ENCODE data around the gene TPPP2. TPM values are rescaled to one million over a fixed set of nuclear protein-coding genes. Genes with fewer than 3 reads are reported as not detected.

TPPP2 gene
- total RNA-seq, 1 donor from 2014 or later = not detected

- no peak for DNase-seq (ENCODE audit: low read depth, low spot score)
Measured at GRCh38 chr14:21016413-21017190, 13.4 kb upstream of the TPPP2 start.

GRCh38 chr14:21017528-21018245, 12.3 kb upstream of the TPPP2 start:
- DNase-seq (ENCODE audit: low read depth, low spot score) = no peak

DNA sequence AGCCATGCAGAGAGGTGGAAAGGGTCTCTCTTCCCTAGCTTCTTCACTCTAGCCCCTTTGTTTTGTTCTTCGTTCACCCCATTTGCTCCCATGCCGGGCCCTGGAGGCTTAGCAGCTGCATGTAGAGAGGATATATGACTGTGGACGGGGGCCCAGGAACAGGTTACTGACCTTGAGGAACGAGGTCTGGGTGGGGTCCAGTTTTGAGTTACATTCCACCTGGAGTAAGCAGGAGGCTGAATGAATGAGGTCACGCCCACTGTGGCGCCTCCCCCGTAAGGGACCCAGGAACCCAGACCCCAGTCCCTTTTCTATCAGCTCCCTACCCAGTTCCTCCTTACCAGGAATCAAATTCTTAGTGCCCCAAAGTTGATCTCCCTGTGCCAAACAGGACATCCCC, 11.7 kb upstream of the TPPP2 start:
- no peak for DNase-seq (ENCODE audit: low read depth, low spot score)

DNA sequence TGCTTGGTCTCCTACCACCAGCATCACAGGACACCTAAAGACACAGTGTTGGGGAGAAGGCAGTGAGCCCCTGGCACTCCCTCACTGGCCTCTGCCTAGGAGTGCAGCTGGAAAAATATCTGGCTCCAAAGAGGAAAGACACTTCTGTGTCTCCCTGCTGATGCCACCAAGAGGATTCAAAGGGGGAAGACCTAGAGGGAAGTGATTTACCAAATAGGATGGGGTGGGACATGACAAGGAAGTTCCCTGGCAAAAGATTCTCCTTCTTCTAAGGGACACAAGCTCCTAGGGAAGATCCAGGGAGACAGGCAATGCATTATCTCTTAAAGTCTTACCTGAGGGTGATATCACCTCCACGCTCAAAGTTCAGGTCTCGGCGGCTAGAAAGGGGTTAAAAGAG, 11.2 kb upstream of the TPPP2 start:
- no peak for DNase-seq (ENCODE audit: low read depth, low spot score)

DNA sequence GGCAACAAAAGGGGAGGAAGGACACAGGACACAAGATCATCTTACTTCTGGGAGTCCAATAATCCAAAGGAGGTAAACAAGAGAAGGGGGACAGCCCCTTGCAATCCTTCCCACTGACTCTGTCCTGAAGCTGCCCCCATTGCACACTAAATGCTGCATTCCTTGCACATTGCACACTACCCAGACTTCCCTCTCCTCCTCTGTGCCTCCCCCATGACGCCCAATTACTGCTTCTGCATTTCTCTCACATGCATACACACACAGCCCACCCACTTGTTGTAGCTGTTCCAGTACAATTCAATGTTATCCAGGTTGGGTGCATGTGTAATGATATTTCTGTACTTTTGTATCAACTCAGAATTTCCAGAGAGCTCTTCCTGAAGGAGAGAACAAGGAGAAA, 10.7 kb upstream of the TPPP2 start:
- no peak for DNase-seq (ENCODE audit: low read depth, low spot score)

DNA sequence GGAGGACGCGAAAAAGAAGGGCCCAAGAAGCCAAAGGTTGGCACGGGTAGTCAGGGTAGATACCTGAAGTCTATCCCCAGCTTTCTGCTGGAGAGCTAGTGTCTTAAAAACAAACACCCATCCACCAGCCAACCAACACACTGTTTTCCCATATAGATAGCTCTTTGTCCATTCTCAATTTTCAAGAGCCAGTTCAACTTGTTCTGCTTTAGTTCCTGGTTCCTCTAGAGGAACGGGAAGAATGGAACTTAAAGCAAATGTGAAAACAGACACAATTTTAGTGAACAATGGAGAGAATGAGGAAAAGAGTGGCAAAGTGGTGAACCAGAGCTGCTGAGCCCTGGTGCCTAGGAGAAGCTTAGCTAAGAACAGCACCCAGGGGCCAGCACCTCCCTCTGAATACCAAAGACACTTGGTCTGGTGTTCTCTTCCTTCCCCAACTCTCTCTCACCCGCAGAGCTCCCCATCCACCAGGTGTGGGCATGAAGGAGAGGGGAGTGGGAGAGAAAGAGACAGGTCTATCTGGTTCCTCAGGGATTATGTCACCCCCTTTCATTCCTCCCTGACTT, 9.0 kb upstream of the TPPP2 start:
- DNase-seq (ENCODE audit: low read depth, low spot score) = no peak

- no peak for DNase-seq (ENCODE audit: low read depth, low spot score)
Measured at GRCh38 chr14:21022686-21023085, 7.3 kb upstream of the TPPP2 start.

DNA sequence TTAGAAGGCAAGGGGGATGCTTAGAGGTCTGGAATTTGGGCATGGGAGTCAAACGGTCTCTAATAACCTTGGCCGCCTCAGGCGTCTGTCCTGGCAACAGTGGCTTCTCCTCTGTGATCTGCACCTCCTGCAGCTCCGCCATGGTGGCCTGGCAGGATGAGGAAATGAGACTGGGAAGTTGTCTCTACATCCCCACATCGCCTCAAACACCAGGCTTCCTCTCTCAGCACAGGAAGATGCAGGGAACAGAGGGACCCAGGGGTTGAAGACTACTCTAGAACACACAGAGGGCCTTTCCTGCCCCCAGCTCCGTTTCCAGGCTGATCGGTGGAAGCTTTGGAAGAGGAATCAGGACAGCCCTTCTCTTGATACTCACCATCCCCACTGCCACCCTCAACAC, 6.8 kb upstream of the TPPP2 start:
- DNase-seq (ENCODE audit: low read depth, low spot score) = no peak

DNA sequence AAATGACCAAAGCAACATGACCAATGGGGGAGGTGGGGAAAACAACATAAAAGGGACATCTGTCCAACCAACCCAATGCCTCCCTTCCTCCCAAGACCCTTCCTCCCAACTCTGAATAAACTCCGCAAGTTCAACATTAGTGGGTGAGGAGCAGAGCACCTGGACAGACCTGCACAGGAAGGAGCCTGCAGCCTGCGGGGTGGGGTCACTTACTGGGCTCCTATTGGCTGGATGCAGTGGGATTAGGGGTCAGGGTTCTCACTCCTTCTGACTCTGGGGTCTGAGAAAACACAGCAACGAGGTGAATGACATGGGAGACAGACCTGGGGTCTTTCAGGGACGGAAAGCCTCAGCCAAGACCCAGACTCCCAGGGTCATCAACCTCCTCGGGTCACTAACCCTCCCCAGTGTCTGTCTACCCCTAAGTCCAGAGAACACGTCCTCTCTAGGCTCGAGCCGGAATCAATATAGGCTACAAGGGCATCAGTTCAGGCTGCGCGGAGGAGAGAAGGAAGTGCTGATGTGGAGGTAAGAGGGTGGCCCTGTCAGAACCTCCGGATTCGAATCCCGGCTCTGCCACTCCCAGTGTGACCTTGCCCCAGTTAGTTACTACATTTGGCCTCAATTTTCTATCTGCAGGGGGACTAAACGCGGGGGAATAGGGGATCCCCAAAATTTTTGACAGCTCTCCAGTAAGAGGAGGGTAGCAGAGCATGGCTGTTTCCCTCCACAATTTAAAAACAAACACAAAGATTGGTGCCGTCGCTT, 6.0 kb upstream of the TPPP2 start:
- DNase-seq (ENCODE audit: low read depth, low spot score) = no peak

DNA sequence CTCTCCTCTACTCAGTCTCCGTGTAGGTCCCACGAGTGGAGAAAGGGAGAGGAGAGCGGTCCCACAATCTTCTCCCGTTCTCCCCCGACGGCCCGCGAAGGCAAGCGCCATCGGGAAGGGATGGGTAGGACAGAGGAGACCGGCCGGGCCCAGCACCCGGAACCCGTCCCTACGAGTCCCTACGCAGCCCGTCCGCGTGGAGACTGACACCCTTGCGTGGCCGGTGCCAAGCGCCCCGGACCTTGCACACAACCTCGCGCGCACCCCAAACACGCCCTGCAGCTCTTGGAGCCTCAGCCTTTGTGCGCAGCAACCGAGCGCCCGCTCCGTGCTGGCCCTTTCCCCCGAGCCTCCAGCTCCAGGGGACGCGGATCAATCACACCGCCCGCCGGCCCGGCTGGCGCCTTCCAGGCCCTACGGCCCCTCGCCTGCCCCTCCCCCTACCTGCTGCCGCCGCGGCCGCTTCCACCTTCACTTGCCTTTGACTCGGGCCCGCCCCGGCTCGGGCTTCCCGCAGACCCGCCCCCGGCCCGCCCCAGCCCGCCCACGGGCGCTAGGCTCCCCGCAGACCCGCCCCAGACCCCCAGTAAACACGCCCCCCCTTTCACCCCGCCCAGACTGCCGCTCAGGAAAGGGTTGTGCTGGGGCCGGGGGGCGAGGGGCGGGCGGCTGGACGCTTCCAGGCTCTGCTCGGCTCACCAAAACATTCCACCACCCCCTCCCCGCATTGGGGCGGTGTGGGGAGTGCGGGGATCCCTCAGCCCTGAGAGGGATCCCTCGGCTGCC, 5.2 kb upstream of the TPPP2 start, which contains the start of gene NDRG2:
TSS of gene NDRG2 (minus strand) at position 477 of the 786 bp plus-strand sequence. CDS start 1,746 bp downstream, outside the sequence.
- DNase-seq (ENCODE audit: low read depth, low spot score) = no peak

GRCh38 chr14:21025371-21026273, 4.4 kb upstream of the TPPP2 start:
- DNase-seq (ENCODE audit: low read depth, low spot score) = no peak

GRCh38 chr14:21026274-21026987, 3.6 kb upstream of the TPPP2 start:
- DNase-seq (ENCODE audit: low read depth, low spot score) = no peak

DNA sequence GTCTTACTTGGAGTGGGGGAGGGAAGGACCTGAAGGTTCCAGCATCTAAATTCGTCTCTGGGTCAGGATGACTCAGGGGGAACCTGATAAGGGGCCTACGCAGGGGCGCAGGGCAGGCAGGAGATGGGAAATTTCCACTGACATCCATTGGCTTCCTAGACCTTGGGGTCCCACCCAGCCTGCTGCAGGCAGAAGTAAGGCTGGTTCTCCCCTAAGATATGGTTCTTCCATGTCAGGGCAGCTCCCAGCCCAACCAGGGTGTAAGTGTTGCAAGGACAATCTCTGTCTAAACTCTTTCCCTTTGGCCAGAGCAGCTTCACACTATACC, 3.1 kb upstream of the TPPP2 start:
- no peak for DNase-seq (ENCODE audit: low read depth, low spot score)

DNA sequence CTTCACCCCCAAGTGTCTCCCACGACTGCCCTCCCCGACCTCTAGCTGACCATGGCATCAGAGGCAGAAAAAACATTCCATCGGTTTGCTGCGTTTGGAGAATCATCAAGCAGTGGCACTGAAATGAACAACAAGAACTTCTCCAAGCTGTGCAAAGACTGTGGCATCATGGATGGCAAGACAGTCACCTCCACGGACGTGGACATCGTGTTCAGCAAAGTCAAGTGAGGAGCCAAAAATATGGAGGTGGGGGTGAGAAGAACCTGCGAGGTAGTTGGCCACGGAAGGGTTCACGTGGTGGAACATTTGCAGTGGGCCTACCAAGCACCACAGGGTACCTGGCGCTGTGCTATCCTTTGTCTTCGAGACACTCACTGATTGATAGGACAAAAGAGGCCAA, 514 bp downstream of the TPPP2 start:
- no peak for DNase-seq (ENCODE audit: low read depth, low spot score)

GRCh38 chr14:21032326-21033132, 2.5 kb downstream of the TPPP2 start:
- DNase-seq (ENCODE audit: low read depth, low spot score) = no peak

GRCh38 chr14:21033133-21033698, 3.2 kb downstream of the TPPP2 start:
- no peak for DNase-seq (ENCODE audit: low read depth, low spot score)

- no peak for DNase-seq (ENCODE audit: low read depth, low spot score)
Measured at GRCh38 chr14:21034707-21035106, 4.7 kb downstream of the TPPP2 start, which contains the start of gene RNASE13. RNASE13 (minus strand) TSS chr14:21034807; CDS start chr14:21034288, 519 bp downstream.

- DNase-seq (ENCODE audit: low read depth, low spot score) = no peak
Measured at GRCh38 chr14:21036751-21037150, 6.7 kb downstream of the TPPP2 start.
